HG02610 (cell line): ENCODE data around the gene RIMBP2.

Source experiments
- ATAC-seq: cut with Tn5 transposase; IDR thresholded peaks from one replicate; pipeline ENCODE4 v1.9.1; 2021; ENCODE audit warnings: mild to moderate bottlenecking, moderate library complexity; ENCODE audit not compliant: unreplicated experiment

Gene RIMBP2

GRCh38 chr12:130429656-130430505, 286.2 kb downstream of the RIMBP2 start:
- ATAC-seq = no peak

GRCh38 chr12:130428116-130428515, 288.0 kb downstream of the RIMBP2 start:
- no peak for ATAC-seq

GRCh38 chr12:130427381-130427887, 288.7 kb downstream of the RIMBP2 start:
- no peak for ATAC-seq

- no peak for ATAC-seq
Observed at GRCh38 chr12:130425698-130426245, 290.3 kb downstream of the RIMBP2 start.

- ATAC-seq = no peak
Observed at GRCh38 chr12:130424858-130425697, 291.0 kb downstream of the RIMBP2 start.

GRCh38 chr12:130423991-130424857, 291.9 kb downstream of the RIMBP2 start:
- ATAC-seq = no peak

GRCh38 chr12:130423136-130423535, 293.0 kb downstream of the RIMBP2 start:
- no peak for ATAC-seq

- no peak for ATAC-seq
Observed at GRCh38 chr12:130422676-130423075, 293.4 kb downstream of the RIMBP2 start.

- no peak for ATAC-seq
Observed at GRCh38 chr12:130421896-130422295, 294.2 kb downstream of the RIMBP2 start.

GRCh38 chr12:130420071-130420470, 296.0 kb downstream of the RIMBP2 start:
- no peak for ATAC-seq

- ATAC-seq = no peak
Observed at GRCh38 chr12:130419116-130419515, 297.0 kb downstream of the RIMBP2 start.

- no peak for ATAC-seq
Observed at GRCh38 chr12:130418251-130418650, 297.8 kb downstream of the RIMBP2 start.

- no peak for ATAC-seq
Observed at GRCh38 chr12:130414381-130414780, 301.7 kb downstream of the RIMBP2 start.

GRCh38 chr12:130413909-130414308, 302.2 kb downstream of the RIMBP2 start:
- ATAC-seq = no peak

GRCh38 chr12:130412384-130412783, 303.7 kb downstream of the RIMBP2 start:
- no peak for ATAC-seq

- no peak for ATAC-seq
Observed at GRCh38 chr12:130405332-130405731, 310.8 kb downstream of the RIMBP2 start.

GRCh38 chr12:130401703-130402102, 314.4 kb downstream of the RIMBP2 start:
- no peak for ATAC-seq

- ATAC-seq = no peak
Observed at GRCh38 chr12:130398100-130398848, 317.8 kb downstream of the RIMBP2 start.

- ATAC-seq = no peak
Observed at GRCh38 chr12:130396667-130397066, 319.4 kb downstream of the RIMBP2 start.

- no peak for ATAC-seq
Observed at GRCh38 chr12:130394906-130395305, 321.2 kb downstream of the RIMBP2 start.
